Kidney (tissue), 14 donors: Measurements from ENCODE around the gene TYROBP. TPM values are rescaled to one million over a fixed set of nuclear protein-coding genes. Genes with fewer than 3 reads are reported as not detected.

ENCODE experiments used
- DNase-seq, 5 donors: peaks; one replicate each; pipeline ENCODE4 v3.0.0-alpha.2; 2013 to 2020
- FAIRE-seq: peaks from 2 replicates; lab custom pipeline; 2012; peaks lifted over from hg19 to GRCh38; lab: Jason Lieb, UNC
- H3K27ac ChIP-seq, 2 donors: one replicate each; pipeline ENCODE4 v1.7.0; 2013; ENCODE audit warnings: low read depth in 2 of 2, low read length in 2 of 2, inconsistent platforms in 1 of 2
- H3K27me3 ChIP-seq: one replicate; pipeline ENCODE4 v1.7.1; 2013; ENCODE audit warnings: low read length, inconsistent platforms; ENCODE audit not compliant: control insufficient read depth, insufficient read depth
- H3K36me3 ChIP-seq, 3 donors: one replicate each; pipeline versions ENCODE4 v1.7.0 to v1.7.1; 2013; ENCODE audit warnings: low read length in 3 of 3, control low read depth in 1 of 3, inconsistent platforms in 1 of 3; ENCODE audit not compliant: insufficient read depth in 3 of 3, control insufficient read depth in 2 of 3
- H3K4me1 ChIP-seq, 3 donors: one replicate each; pipeline versions ENCODE4 v1.7.0 to v1.7.1; 2013; ENCODE audit warnings: low read length in 3 of 3, inconsistent platforms in 1 of 3, low read depth in 1 of 3; ENCODE audit not compliant: control insufficient read depth in 2 of 3, insufficient read depth in 2 of 3
- H3K4me3 ChIP-seq, 3 donors: one replicate each; pipeline versions ENCODE4 v1.7.0 to v1.8.1; 2013; ENCODE audit warnings: low read length in 3 of 3, control low read depth in 1 of 3, inconsistent platforms in 1 of 3
- H3K9ac ChIP-seq, 3 donors: one replicate each; pipeline versions ENCODE4 v1.7.0 to v1.7.1; 2013; ENCODE audit warnings: low read length in 3 of 3, control low read depth in 1 of 3, inconsistent platforms in 1 of 3
- H3K9me3 ChIP-seq, 3 donors: one replicate each; pipeline versions ENCODE4 v1.7.0 to v1.7.1; 2013; ENCODE audit warnings: low read length in 3 of 3, control low read depth in 1 of 3, inconsistent platforms in 1 of 3; ENCODE audit not compliant: control insufficient read depth in 2 of 3, insufficient read depth in 1 of 3
- intact Hi-C: fragments of 100-400 bp; cut with DNase I; formaldehyde crosslinking; loops from one replicate; pipeline ENCODE4 v1.11.1; 2022
- polyA plus RNA-seq: library from polyadenylated mRNA; stranded (reverse); fragments of 350-450 nt; fragmentation: Illumina TruSeq; extraction: RNeasy Lipid Tissue Mini Kit (QIAGEN cat#74804); gene quantifications from one replicate; pipeline ENCODE4 v1.2.3, GENCODE V29; 2014; ENCODE audit warnings: low read depth, low replicate concordance; ENCODE audit not compliant: insufficient read depth
- total RNA-seq: library from RNA; stranded (reverse); fragmentation: NEBNext Ultra II Directional; extraction: Animal tissue kit (Norgen Biotek cat#: 25700); gene quantifications from one replicate; pipeline ENCODE4 v1.2.1, GENCODE V29; 2021
- TF ChIP-seq, protein P1 (sequence below): IDR thresholded peaks from 3 replicates; pipeline ENCODE4 v1.5.1; 2012; ENCODE audit warnings: mild to moderate bottlenecking, moderate library complexity, borderline replicate concordance; ENCODE audit not compliant: insufficient read depth; ENCODE audit errors: extremely low read depth
- donor health status: control.
- donor health status: control.
- donor health status: control.
- donor health status: control.
- donor health status: control.
- donor health status: DM: yes; HTN: yes; CAD: no.
- donor health status: Normal renal cell carcinoma (clear cell type).

The TYROBP gene
- total and polyA plus RNA-seq, 2 donors from 2014 or later, result 64.2 to 77.6 TPM

DNA sequence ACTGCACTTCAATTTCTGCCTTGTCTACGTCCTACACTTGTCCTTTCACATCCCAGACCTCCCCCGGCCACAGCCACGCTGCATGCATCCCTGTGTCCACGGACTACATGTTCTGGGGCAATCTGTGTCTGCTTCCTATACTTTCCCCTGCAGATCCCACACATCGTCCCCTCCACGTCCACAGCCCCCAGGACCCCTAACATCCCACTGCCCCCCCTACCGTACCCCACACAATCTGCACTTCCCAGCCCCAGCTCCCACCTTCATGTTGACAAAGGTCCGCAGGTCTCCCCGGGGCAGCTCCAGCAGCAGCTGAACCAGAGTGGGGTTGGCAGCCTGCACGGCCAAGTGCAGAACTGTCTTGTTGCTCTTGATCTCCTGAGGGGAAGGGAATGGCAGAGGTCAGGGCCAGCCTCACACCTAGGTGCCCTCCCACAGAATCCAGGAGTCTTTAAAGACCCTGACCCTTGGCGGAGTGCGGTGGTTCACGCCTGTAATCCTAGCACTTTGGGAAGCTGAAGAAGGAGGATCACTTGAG lies 17.9 kb downstream of the TYROBP start:
- FAIRE-seq, result no peak
- TF ChIP-seq, protein P1, sequence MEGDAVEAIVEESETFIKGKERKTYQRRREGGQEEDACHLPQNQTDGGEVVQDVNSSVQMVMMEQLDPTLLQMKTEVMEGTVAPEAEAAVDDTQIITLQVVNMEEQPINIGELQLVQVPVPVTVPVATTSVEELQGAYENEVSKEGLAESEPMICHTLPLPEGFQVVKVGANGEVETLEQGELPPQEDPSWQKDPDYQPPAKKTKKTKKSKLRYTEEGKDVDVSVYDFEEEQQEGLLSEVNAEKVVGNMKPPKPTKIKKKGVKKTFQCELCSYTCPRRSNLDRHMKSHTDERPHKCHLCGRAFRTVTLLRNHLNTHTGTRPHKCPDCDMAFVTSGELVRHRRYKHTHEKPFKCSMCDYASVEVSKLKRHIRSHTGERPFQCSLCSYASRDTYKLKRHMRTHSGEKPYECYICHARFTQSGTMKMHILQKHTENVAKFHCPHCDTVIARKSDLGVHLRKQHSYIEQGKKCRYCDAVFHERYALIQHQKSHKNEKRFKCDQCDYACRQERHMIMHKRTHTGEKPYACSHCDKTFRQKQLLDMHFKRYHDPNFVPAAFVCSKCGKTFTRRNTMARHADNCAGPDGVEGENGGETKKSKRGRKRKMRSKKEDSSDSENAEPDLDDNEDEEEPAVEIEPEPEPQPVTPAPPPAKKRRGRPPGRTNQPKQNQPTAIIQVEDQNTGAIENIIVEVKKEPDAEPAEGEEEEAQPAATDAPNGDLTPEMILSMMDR, result no peak
- no peak for DNase-seq
- Histone ChIP-seq H3K27me3 (no peaks in the 10 kb centered on the region), H3K4me1 (no peaks in the 10 kb centered on the region), H3K9ac (no peak overlapping the region), H3K27ac (no peak overlapping the region), H3K36me3 (peaks cover 5 to 20% (median 7%) of the 10 kb centered on the region in 3 donors), H3K4me3 (no peak overlapping the region), H3K9me3 (no peaks in the 10 kb centered on the region)
- intact Hi-C loops, result no loop called here

- intact Hi-C loops, result no loop called here
- TF ChIP-seq, protein P1, result no peak
- no peak for DNase-seq
- Histone ChIP-seq H3K27ac (no peak overlapping the region), H3K9ac (no peak overlapping the region), H3K27me3 (no peaks in the 10 kb centered on the region), H3K4me1 (no peaks in the 10 kb centered on the region), H3K4me3 (no peak overlapping the region), H3K9me3 (no peaks in the 10 kb centered on the region), H3K36me3 (peaks cover 5 to 20% (median 7%) of the 10 kb centered on the region in 3 donors)
- FAIRE-seq, result no peak
Observed at GRCh38 chr19:35889370-35890112, 18.6 kb downstream of the TYROBP start.

DNA sequence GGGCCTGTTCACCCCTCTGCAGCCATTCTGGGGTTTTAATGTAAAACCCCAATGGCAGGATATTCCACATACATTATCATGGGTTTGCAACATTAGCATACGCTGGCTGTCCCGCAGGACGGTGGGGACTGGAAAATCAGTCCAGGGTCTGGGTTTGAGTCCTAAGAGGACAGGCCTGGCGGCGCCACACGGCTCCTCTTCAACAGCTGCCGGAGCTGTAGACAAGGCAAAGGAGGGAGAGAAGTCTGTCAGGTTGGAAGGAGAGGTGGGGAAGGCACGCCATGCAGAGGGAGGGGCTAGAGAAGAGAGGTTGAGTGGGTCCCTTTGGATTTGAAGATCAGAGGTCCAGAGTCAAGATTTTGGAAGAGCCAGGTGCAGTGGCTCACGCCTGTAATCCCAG lies 19.7 kb downstream of the TYROBP start:
- H3K36me3 ChIP-seq, result peaks cover 5 to 20% (median 7%) of the 10 kb centered on the region in 3 donors

More for the DNA sequence above, 19.7 kb downstream of the TYROBP start:
- H3K27me3 ChIP-seq, result no peaks in the 10 kb centered on the region
- FAIRE-seq, result no peak
- no peak overlapping the region for H3K9ac ChIP-seq
- H3K4me1 ChIP-seq, result no peaks in the 10 kb centered on the region
- intact Hi-C loops, result no loop called here
- H3K4me3 ChIP-seq, result no peak overlapping the region
- TF ChIP-seq, protein P1, result no peak
- H3K27ac ChIP-seq, result no peak overlapping the region
- H3K9me3 ChIP-seq, result no peaks in the 10 kb centered on the region
- DNase-seq, result no peak
